ENCODE data around the gene ABCA13.

GRCh38 chr7:48242846-48243245 is 71.6 kb downstream of the ABCA13 start:
- no peak for TF ChIP-seq POLR2A (IDR thresholded peaks at IDR 0.05; ENCODE audit: extremely low read depth, insufficient read length)
- TF ChIP-seq CTCF (IDR thresholded peaks at IDR 0.05; ENCODE audit: low read depth, low read length) = no peak

All from NB4 (cell line).